Measurements from ENCODE around the gene KLF9.

DNA sequence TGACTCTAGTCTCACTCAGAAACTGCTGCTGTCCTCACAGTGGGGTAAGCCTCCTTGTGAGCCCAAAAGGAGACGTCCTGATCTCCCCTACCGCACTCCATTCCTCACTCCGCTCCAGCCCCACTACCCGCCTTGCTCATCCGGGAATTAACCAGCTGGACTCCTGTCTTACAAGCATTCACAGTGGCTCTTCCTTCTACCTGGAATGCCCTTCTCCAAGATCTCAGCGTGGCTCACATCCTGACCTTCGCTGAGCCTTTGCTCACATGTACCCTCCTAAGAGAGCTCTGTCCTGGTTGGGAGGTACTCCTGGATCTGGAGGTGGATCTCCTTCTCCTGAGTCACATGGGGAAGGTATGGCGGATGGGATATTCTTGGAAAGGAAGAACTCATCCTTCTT, 10.7 kb upstream of the KLF9 start:
- no peak for TF ChIP-seq CTCF (IDR thresholded peaks at IDR 0.05)
- no peak for TF ChIP-seq POLR2A (IDR thresholded peaks at IDR 0.05)

Measured in ovary (tissue), 3 donors.